WTC11 (cell line): ENCODE results near the gene PNPT1.

Experiments
- ESRRA ChIP-seq: sonication (generic); formaldehyde crosslinking; IDR thresholded peaks from 2 replicates; pipeline ENCODE4 v1.8.1; 2022; ENCODE audit warnings: mild to moderate bottlenecking, missing genetic modification reagents, borderline replicate concordance
- NFYB ChIP-seq: sonication (generic); formaldehyde crosslinking; conservative IDR thresholded peaks from 2 replicates; pipeline ENCODE4 v1.8.0; 2022; ENCODE audit warnings: low read depth, missing genetic modification reagents
- NR2C2 ChIP-seq: sonication (generic); formaldehyde crosslinking; IDR thresholded peaks from 2 replicates; pipeline ENCODE4 v1.8.0; 2022; ENCODE audit warnings: mild to moderate bottlenecking, missing genetic modification reagents
- TEAD4 ChIP-seq: sonication (generic); formaldehyde crosslinking; IDR thresholded peaks from 2 replicates; pipeline ENCODE4 v1.8.0; 2022; ENCODE audit warnings: mild to moderate bottlenecking, missing genetic modification reagents
- TP53 ChIP-seq: sonication (generic); formaldehyde crosslinking; IDR thresholded peaks from 2 replicates; pipeline ENCODE4 v1.8.1; 2023; ENCODE audit warnings: mild to moderate bottlenecking, missing genetic modification reagents
- ZNF138 ChIP-seq: sonication (generic); formaldehyde crosslinking; conservative IDR thresholded peaks from 2 replicates; pipeline ENCODE4 v1.8.1; 2022; ENCODE audit warnings: mild to moderate bottlenecking, moderate library complexity, missing genetic modification reagents
- TF ChIP-seq, protein P1 (sequence below): fragments of 200-600 bp; IDR thresholded peaks from 2 replicates; pipeline ENCODE4 v1.8.0; 2022; ENCODE audit warnings: antibody characterized with exemption
- TF ChIP-seq, protein P2 (sequence below): sonication (generic); formaldehyde crosslinking; IDR thresholded peaks from 2 replicates; pipeline ENCODE4 v1.8.0; 2022; ENCODE audit warnings: mild to moderate bottlenecking, missing genetic modification reagents
- TF ChIP-seq, protein P3 (sequence below): sonication (generic); formaldehyde crosslinking; IDR thresholded peaks from 2 replicates; pipeline ENCODE4 v1.8.0; 2022; ENCODE audit warnings: mild to moderate bottlenecking, missing genetic modification reagents
- TF ChIP-seq, protein P4 (sequence below): sonication (generic); formaldehyde crosslinking; IDR thresholded peaks from 2 replicates; pipeline ENCODE4 v1.8.1; 2023; ENCODE audit warnings: mild to moderate bottlenecking, missing genetic modification reagents, moderate library complexity
- TF ChIP-seq, protein P5 (sequence below): sonication (generic); formaldehyde crosslinking; IDR thresholded peaks from 2 replicates; pipeline ENCODE4 v1.8.1; 2023; ENCODE audit warnings: mild to moderate bottlenecking, missing genetic modification reagents, moderate library complexity

DNA sequence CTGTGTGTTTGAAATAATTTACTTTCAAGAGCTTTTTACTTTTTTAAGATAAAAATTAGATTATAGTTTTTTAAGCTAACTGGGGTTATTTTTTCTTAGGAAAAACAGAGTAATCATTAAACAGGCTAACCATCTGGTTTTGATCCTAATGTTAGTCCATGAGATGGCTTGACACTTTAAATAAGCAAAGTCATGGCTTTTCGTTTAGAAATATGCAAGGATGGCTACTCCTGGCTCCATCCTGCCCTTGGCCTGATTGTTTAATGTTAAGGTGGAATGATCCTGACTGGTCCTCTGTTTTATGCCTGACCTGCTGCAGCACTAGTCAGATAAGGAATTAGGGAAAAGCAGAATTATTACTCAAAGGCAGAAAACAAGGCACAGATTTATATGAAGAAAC is 39.7 kb upstream of the PNPT1 start:
- TF ChIP-seq, protein P1, sequence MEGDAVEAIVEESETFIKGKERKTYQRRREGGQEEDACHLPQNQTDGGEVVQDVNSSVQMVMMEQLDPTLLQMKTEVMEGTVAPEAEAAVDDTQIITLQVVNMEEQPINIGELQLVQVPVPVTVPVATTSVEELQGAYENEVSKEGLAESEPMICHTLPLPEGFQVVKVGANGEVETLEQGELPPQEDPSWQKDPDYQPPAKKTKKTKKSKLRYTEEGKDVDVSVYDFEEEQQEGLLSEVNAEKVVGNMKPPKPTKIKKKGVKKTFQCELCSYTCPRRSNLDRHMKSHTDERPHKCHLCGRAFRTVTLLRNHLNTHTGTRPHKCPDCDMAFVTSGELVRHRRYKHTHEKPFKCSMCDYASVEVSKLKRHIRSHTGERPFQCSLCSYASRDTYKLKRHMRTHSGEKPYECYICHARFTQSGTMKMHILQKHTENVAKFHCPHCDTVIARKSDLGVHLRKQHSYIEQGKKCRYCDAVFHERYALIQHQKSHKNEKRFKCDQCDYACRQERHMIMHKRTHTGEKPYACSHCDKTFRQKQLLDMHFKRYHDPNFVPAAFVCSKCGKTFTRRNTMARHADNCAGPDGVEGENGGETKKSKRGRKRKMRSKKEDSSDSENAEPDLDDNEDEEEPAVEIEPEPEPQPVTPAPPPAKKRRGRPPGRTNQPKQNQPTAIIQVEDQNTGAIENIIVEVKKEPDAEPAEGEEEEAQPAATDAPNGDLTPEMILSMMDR, result no peak
- TF ChIP-seq TEAD4 (CRISPR knock-in tag) (no peak), NR2C2 (CRISPR knock-in tag) (no peak), ZNF138 (CRISPR knock-in tag) (no peak), NFYB (CRISPR knock-in tag) (no peak), TP53 (no peak), ESRRA (CRISPR knock-in tag) (no peak)
- TF ChIP-seq, protein P2, sequence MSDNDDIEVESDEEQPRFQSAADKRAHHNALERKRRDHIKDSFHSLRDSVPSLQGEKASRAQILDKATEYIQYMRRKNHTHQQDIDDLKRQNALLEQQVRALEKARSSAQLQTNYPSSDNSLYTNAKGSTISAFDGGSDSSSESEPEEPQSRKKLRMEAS, result no peak
- TF ChIP-seq, protein P3, sequence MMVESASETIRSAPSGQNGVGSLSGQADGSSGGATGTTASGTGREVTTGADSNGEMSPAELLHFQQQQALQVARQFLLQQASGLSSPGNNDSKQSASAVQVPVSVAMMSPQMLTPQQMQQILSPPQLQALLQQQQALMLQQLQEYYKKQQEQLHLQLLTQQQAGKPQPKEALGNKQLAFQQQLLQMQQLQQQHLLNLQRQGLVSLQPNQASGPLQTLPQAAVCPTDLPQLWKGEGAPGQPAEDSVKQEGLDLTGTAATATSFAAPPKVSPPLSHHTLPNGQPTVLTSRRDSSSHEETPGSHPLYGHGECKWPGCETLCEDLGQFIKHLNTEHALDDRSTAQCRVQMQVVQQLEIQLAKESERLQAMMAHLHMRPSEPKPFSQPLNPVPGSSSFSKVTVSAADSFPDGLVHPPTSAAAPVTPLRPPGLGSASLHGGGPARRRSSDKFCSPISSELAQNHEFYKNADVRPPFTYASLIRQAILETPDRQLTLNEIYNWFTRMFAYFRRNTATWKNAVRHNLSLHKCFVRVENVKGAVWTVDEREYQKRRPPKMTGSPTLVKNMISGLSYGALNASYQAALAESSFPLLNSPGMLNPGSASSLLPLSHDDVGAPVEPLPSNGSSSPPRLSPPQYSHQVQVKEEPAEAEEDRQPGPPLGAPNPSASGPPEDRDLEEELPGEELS (CRISPR knock-in tag), result no peak
- TF ChIP-seq, protein P4, sequence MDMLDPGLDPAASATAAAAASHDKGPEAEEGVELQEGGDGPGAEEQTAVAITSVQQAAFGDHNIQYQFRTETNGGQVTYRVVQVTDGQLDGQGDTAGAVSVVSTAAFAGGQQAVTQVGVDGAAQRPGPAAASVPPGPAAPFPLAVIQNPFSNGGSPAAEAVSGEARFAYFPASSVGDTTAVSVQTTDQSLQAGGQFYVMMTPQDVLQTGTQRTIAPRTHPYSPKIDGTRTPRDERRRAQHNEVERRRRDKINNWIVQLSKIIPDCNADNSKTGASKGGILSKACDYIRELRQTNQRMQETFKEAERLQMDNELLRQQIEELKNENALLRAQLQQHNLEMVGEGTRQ, result no peak
- TF ChIP-seq, protein P5, sequence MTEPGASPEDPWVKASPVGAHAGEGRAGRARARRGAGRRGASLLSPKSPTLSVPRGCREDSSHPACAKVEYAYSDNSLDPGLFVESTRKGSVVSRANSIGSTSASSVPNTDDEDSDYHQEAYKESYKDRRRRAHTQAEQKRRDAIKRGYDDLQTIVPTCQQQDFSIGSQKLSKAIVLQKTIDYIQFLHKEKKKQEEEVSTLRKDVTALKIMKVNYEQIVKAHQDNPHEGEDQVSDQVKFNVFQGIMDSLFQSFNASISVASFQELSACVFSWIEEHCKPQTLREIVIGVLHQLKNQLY (CRISPR knock-in tag), result no peak
